ENCODE data around the gene SSC5D. TPM values are rescaled to one million over a fixed set of nuclear protein-coding genes. Genes with fewer than 3 reads are reported as not detected.

Gene SSC5D
- polyA plus RNA-seq, 1 donor (not counting 4 experiments of a cell fraction or from before 2014, with no cell fraction given), result not detected

- DNase-seq (ENCODE audit: low read depth, low spot score), result no peak
- no peaks in the 10 kb centered on the region for H3K9me3 ChIP-seq (ENCODE audit: control insufficient read depth, low read depth, low read length)
- no peak overlapping the region for H3K9ac ChIP-seq (ENCODE audit: control insufficient read depth, extremely low read depth, insufficient read depth, low read length)
- no peaks in the 10 kb centered on the region for H3K4me1 ChIP-seq (ENCODE audit: control insufficient read depth, extremely low read depth, insufficient read depth, low read length)
- H3K36me3 ChIP-seq (ENCODE audit: control insufficient read depth in 2 of 2, extremely low read depth in 1 of 2, insufficient read depth in 2 of 2, low read length in 2 of 2), result no peaks in the 10 kb centered on the region
- H3K27ac ChIP-seq (ENCODE audit: control insufficient read depth, insufficient read depth, low read length), result no peak overlapping the region
- H3K9me1 ChIP-seq (ENCODE audit: control insufficient read depth, extremely low read depth, insufficient read depth, low read length), result no peaks in the 10 kb centered on the region
- H4K20me1 ChIP-seq (ENCODE audit: control insufficient read depth, extremely low read depth, insufficient read depth, low read length), result no peaks in the 10 kb centered on the region
- H3K4me3 ChIP-seq (ENCODE audit: control insufficient read depth in 2 of 3, extremely low read depth in 1 of 3, insufficient read depth in 2 of 3, low read depth in 1 of 3, low read length in 3 of 3), result no peak overlapping the region
- H3K27me3 ChIP-seq (ENCODE audit: control insufficient read depth, extremely low read depth, insufficient read depth, low read length), result no peaks in the 10 kb centered on the region
- FAIRE-seq, result no peak
- TF ChIP-seq, protein P1, sequence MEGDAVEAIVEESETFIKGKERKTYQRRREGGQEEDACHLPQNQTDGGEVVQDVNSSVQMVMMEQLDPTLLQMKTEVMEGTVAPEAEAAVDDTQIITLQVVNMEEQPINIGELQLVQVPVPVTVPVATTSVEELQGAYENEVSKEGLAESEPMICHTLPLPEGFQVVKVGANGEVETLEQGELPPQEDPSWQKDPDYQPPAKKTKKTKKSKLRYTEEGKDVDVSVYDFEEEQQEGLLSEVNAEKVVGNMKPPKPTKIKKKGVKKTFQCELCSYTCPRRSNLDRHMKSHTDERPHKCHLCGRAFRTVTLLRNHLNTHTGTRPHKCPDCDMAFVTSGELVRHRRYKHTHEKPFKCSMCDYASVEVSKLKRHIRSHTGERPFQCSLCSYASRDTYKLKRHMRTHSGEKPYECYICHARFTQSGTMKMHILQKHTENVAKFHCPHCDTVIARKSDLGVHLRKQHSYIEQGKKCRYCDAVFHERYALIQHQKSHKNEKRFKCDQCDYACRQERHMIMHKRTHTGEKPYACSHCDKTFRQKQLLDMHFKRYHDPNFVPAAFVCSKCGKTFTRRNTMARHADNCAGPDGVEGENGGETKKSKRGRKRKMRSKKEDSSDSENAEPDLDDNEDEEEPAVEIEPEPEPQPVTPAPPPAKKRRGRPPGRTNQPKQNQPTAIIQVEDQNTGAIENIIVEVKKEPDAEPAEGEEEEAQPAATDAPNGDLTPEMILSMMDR (optimal IDR thresholded peaks at IDR 0.05 in 1 of 3, IDR thresholded peaks at IDR 0.05 in 1 of 3, conservative IDR thresholded peaks at IDR 0.05 in 1 of 3; ENCODE audit: extremely low read depth in 1 of 3, insufficient read depth in 2 of 3, low read length in 3 of 3), result no peak
- TF ChIP-seq EZH2 (IDR thresholded peaks at IDR 0.05; ENCODE audit: low read length), result no peak
- no peaks in the 10 kb centered on the region for H3K79me2 ChIP-seq (ENCODE audit: control insufficient read depth, insufficient read depth, low read length)
- no peak overlapping the region for H3K4me2 ChIP-seq (ENCODE audit: control insufficient read depth, extremely low read depth, insufficient read depth, low read depth, low read length)
- no peak overlapping the region for H2AFZ ChIP-seq (ENCODE audit: control insufficient read depth, low read length)
- dilution Hi-C loops (cut with MboI; ENCODE audit: extremely low pct_ligation_motif_present, low sequenced_read_pairs), result no loop called here
These were observed 66.5 kb downstream of the SSC5D start for GRCh38 chr19:55554741-55555152.

- no peaks in the 10 kb centered on the region for H3K4me1 ChIP-seq (ENCODE audit: control insufficient read depth, extremely low read depth, insufficient read depth, low read length)
- H3K9ac ChIP-seq (ENCODE audit: control insufficient read depth, extremely low read depth, insufficient read depth, low read length), result no peak overlapping the region
- dilution Hi-C loops (cut with MboI; ENCODE audit: extremely low pct_ligation_motif_present, low sequenced_read_pairs), result no loop called here
- no peaks in the 10 kb centered on the region for H4K20me1 ChIP-seq (ENCODE audit: control insufficient read depth, extremely low read depth, insufficient read depth, low read length)
- no peak overlapping the region for H3K4me2 ChIP-seq (ENCODE audit: control insufficient read depth, extremely low read depth, insufficient read depth, low read depth, low read length)
- H3K79me2 ChIP-seq (ENCODE audit: control insufficient read depth, insufficient read depth, low read length), result no peaks in the 10 kb centered on the region
- DNase-seq (ENCODE audit: low read depth, low spot score), result no peak
- H3K36me3 ChIP-seq (ENCODE audit: control insufficient read depth in 2 of 2, extremely low read depth in 1 of 2, insufficient read depth in 2 of 2, low read length in 2 of 2), result no peaks in the 10 kb centered on the region
- TF ChIP-seq, protein P1 (optimal IDR thresholded peaks at IDR 0.05 in 1 of 3, IDR thresholded peaks at IDR 0.05 in 1 of 3, conservative IDR thresholded peaks at IDR 0.05 in 1 of 3; ENCODE audit: extremely low read depth in 1 of 3, insufficient read depth in 2 of 3, low read length in 3 of 3), result no peak
- no peak for TF ChIP-seq EZH2 (IDR thresholded peaks at IDR 0.05; ENCODE audit: low read length)
- no peak overlapping the region for H3K27ac ChIP-seq (ENCODE audit: control insufficient read depth, insufficient read depth, low read length)
- H3K9me1 ChIP-seq (ENCODE audit: control insufficient read depth, extremely low read depth, insufficient read depth, low read length), result no peaks in the 10 kb centered on the region
- no peaks in the 10 kb centered on the region for H3K9me3 ChIP-seq (ENCODE audit: control insufficient read depth, low read depth, low read length)
- no peak overlapping the region for H3K4me3 ChIP-seq (ENCODE audit: control insufficient read depth in 2 of 3, extremely low read depth in 1 of 3, insufficient read depth in 2 of 3, low read depth in 1 of 3, low read length in 3 of 3)
- no peak overlapping the region for H2AFZ ChIP-seq (ENCODE audit: control insufficient read depth, low read length)
- peaks cover 8% of the 10 kb centered on the region for H3K27me3 ChIP-seq (ENCODE audit: control insufficient read depth, extremely low read depth, insufficient read depth, low read length)
- FAIRE-seq, result no peak
These were observed 71.4 kb downstream of the SSC5D start for GRCh38 chr19:55559684-55560083.

All from keratinocyte (primary cell).